Body of pancreas (tissue), 4 donors: ENCODE data around the gene PEX11A. TPM values are rescaled to one million over a fixed set of nuclear protein-coding genes. Genes with fewer than 3 reads are reported as not detected.

ENCODE experiments used
- ATAC-seq: fragments of 150-250 bp; one replicate; pipeline ENCODE4 v1.9.1; 2016
- DNase-seq, 4 donors: peaks; one replicate each; pipeline ENCODE4 v3.0.0-alpha.2; 2019
- H3K27ac ChIP-seq, 4 donors: fragments of 200-600 bp; sonication (generic); 1 replicate in 3 of 4; 2 replicates in 1 of 4; pipeline versions ENCODE4 v1.5.1 to v1.6.1; 2016 to 2019; ENCODE audit warnings: mild to moderate bottlenecking in 1 of 4, mixed read lengths in 1 of 4, moderate library complexity in 1 of 4
- H3K27me3 ChIP-seq, 2 donors: fragments of 200-600 bp; sonication (generic); one replicate each; pipeline ENCODE4 v1.6.0; 2016; ENCODE audit warnings: mild to moderate bottlenecking in 1 of 2
- H3K36me3 ChIP-seq, 2 donors: fragments of 200-600 bp; sonication (generic); replicated peaks in 1 of 2; 2 replicates each; pipeline ENCODE4 v1.5.1; 2016; ENCODE audit warnings: low read depth in 2 of 2; ENCODE audit not compliant: insufficient read depth in 1 of 2
- H3K4me1 ChIP-seq: fragments of 200-600 bp; sonication (generic); one replicate; pipeline ENCODE4 v1.6.0; 2016
- H3K4me3 ChIP-seq, 2 donors: fragments of 200-600 bp; sonication (generic); 1 replicate in 1 of 2; 2 replicates in 1 of 2; pipeline ENCODE4 v1.5.1; 2016 to 2019
- H3K9me3 ChIP-seq, 3 donors: fragments of 200-600 bp; sonication (generic); 1 replicate in 2 of 3; 2 replicates in 1 of 3; pipeline ENCODE4 v1.5.1; 2016
- CTCF ChIP-seq, 7 experiments: fragments of 450-650 bp in 4 of 7; fragments of 200-600 bp in 3 of 7; sonication (generic) in 3 of 7; IDR thresholded peaks; one replicate each; pipeline ENCODE4 v1.5.1; 2016 to 2019; ENCODE audit warnings: antibody characterized with exemption in 7 of 7
- POLR2A ChIP-seq, 3 donors: fragments of 450-650 bp; IDR thresholded peaks; one replicate each; pipeline ENCODE4 v1.6.1; 2016; ENCODE audit warnings: antibody characterized with exemption in 3 of 3, mild to moderate bottlenecking in 2 of 3
- WGBS, 2 donors: methylation state at CpG; one replicate each; pipeline ENCODE4 v1.1.5; 2017; 5-methylcytosine and 5-hydroxymethylcytosine counted together
- intact Hi-C: fragments of 100-400 bp; cut with DNase I; formaldehyde crosslinking; loops from one replicate; pipeline ENCODE4 v1.15.1; 2023
- total RNA-seq, 2 donors: library from RNA; depleted of rRNA; stranded (reverse); fragments of >200 nt; gene quantifications; one replicate each; pipeline ENCODE4 v1.1.0, GENCODE V29; 2016

PEX11A gene
- total RNA-seq, 2 donors from 2014 or later, result 14.5 to 25.1 TPM

DNA sequence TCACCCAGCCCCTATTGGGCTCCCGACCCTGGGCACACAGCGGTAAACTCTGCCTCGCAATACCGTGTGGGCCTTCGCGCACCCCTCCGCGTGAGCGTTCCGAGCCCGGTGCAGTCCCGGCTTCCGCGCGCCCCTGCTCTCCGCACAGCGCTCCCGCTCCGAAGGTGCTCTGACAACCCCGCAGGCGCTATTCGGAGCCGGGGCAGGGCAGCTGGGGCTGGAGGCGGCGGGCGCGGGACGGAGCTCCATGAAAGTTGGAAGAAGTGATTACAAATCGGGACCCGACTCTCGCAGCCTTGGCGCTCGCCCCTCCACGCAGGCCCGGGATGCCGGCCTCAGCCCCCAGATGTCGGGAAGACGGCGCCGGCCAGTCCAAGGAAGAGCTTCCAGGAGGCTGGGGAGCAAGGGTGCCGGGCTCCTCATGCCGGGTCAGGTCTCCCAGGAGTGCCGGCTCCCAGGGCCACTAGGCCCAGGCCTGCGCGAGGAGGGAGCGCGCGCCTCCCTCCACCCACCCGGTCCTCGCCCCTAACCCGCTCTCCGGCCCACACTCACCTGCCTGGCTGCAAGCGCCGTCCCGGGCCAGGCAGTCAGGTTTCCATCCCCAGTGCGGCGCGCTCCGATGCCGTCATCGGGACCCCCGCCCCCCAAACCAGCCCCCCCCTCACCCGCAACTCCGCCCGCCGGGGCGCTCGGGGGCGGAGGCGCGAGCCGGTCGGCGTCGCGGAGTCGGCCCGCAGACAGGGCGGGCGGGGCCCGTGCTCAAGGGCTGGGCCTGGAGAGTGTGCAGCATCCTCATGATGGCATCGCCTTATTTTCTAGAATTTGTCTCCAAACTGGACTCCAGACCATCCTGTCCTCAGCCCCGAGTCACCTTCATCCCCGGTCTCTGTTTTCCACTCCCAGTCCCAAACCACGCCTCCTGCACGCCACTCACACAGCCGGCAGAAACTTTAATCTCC lies 35.4 kb downstream of the PEX11A start, which contains the start of gene KIF7:
KIF7 (minus strand) TSS at position 621 of the 959 bp plus-strand sequence. CDS start 2,537 bp downstream, outside the sequence.
- H3K4me3 ChIP-seq, result peak within 1 kb of the TSS in 1 of 2 donors; percentile 4
- 3 to 10% methylated on average over 24 to 72 of the region's 87 CpGs for WGBS, 2 donors
- H3K27ac ChIP-seq, result no peak within 1 kb of the TSS
- H3K9me3 ChIP-seq, result no peaks in the 10 kb centered on the region
- peak in 1 of 4 donors; percentile 37 for DNase-seq
- TF ChIP-seq CTCF (IDR thresholded peaks at IDR 0.05) (no peak), POLR2A (IDR thresholded peaks at IDR 0.05) (no peak)
- intact Hi-C loops, result no loop called here
- H3K27me3 ChIP-seq, result no peaks in the 10 kb centered on the region
- H3K36me3 ChIP-seq, result no peaks in the 10 kb centered on the region
- peaks cover 12% of the 10 kb centered on the region for H3K4me1 ChIP-seq
- peak; percentile 69 for ATAC-seq

- intact Hi-C loops, result no loop called here
- 64 to 65% methylated on average over 14 of the region's 14 CpGs for WGBS, 2 donors
- TF ChIP-seq POLR2A (IDR thresholded peaks at IDR 0.05) (no peak), CTCF (IDR thresholded peaks at IDR 0.05) (no peak)
- H3K27me3 ChIP-seq, result no peaks in the 10 kb centered on the region
- DNase-seq, result no peak
- ATAC-seq, result peak; percentile 19
- H3K27ac ChIP-seq, result no peak overlapping the region
- H3K9me3 ChIP-seq, result no peaks in the 10 kb centered on the region
- H3K36me3 ChIP-seq, result no peaks in the 10 kb centered on the region
- no peak overlapping the region for H3K4me3 ChIP-seq
- peaks cover 12% of the 10 kb centered on the region for H3K4me1 ChIP-seq
Observed at GRCh38 chr15:89654301-89654761, 36.2 kb downstream of the PEX11A start.

DNA sequence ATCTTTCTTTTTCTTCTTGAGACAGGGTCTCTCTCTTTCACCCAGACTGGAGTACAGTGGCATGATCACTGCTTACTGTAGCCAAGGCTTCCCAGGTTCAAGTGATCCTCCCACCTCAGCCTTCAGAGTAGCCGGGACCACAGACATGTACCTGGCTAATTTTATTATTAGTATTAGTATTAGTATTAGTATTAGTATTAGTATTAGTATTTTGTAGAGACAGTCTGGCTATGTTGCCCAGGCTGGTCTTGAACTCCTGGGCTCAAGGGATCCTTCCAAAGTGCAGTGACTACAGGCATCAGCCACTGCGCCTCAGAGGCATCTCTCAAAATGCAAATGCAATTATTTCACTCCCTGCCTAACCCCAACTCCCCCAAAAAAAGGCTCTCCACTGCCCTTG lies 37.0 kb downstream of the PEX11A start:
- peaks cover 12% of the 10 kb centered on the region for H3K4me1 ChIP-seq
- DNase-seq, result no peak
- H3K27ac ChIP-seq, result no peak overlapping the region
- 98 to 100% methylated on average over 2 of the region's 2 CpGs for WGBS, 2 donors
- no peaks in the 10 kb centered on the region for H3K36me3 ChIP-seq
- no peaks in the 10 kb centered on the region for H3K9me3 ChIP-seq
- no peak for ATAC-seq
- intact Hi-C loops, result no loop called here
- TF ChIP-seq CTCF (IDR thresholded peaks at IDR 0.05) (no peak), POLR2A (IDR thresholded peaks at IDR 0.05) (no peak)
- H3K27me3 ChIP-seq, result no peaks in the 10 kb centered on the region
- H3K4me3 ChIP-seq, result no peak overlapping the region

GRCh38 chr15:89652666-89653065 lies 37.9 kb downstream of the PEX11A start:
- TF ChIP-seq CTCF (IDR thresholded peaks at IDR 0.05) (no peak), POLR2A (IDR thresholded peaks at IDR 0.05) (no peak)
- intact Hi-C loops, result no loop called here
- H3K36me3 ChIP-seq, result no peaks in the 10 kb centered on the region
- H3K27me3 ChIP-seq, result no peaks in the 10 kb centered on the region
- no peak overlapping the region for H3K27ac ChIP-seq
- H3K9me3 ChIP-seq, result no peaks in the 10 kb centered on the region
- WGBS, 2 donors, result 69 to 100% methylated on average over 1 to 16 of the region's 16 CpGs
- DNase-seq (no peak), ATAC-seq (no peak)
- H3K4me1 ChIP-seq, result peaks cover 12% of the 10 kb centered on the region
- no peak overlapping the region for H3K4me3 ChIP-seq
